ENCODE results near the gene DEAF1.

- no peak for TF ChIP-seq CTCF (conservative IDR thresholded peaks at IDR 0.05; ENCODE audit: low read depth, low read length)
- TF ChIP-seq EZH2phosphoT487 (IDR thresholded peaks at IDR 0.05; ENCODE audit: borderline replicate concordance, low read length): no peak
These were observed 25.7 kb upstream of the DEAF1 start for GRCh38 chr11:720642-721246.

Measured in PC-3 (cell line).